Activated CD8-positive, alpha-beta T cell treated with anti-CD3 and anti-CD28 coated beads for 36 hours (primary cell): ENCODE measurements around the gene SLC13A1. TPM values are rescaled to one million over a fixed set of nuclear protein-coding genes. Genes with fewer than 3 reads are reported as not detected.

Source experiments
- ATAC-seq: fragments of 200-7000 bp; cut with Tn5 transposase; one replicate; pipeline ENCODE4 v1.10.0; 2021; ENCODE audit warnings: mild to moderate bottlenecking, moderate library complexity
- CTCF ChIA-PET: fragments of 350-600 bp; sonication (Branson Sonifier 250); formaldehyde crosslinking; loops from one replicate; lab custom pipeline; 2021; ENCODE audit warnings: antibody characterized with exemption; lab: Charles Lee
- POLR2A ChIA-PET: fragments of 350-600 bp; sonication (Branson Sonifier 250); formaldehyde crosslinking; loops from one replicate; lab custom pipeline; 2021; ENCODE audit warnings: antibody characterized with exemption; lab: Charles Lee
- DNase-seq: peaks from one replicate; pipeline ENCODE4 v3.0.0-alpha.2; 2020
- H3K27ac Mint-ChIP-seq: one replicate; pipeline ENCODE4 v1.8.0; 2021; ENCODE audit warnings: mild to moderate bottlenecking, mixed read lengths
- H3K27me3 Mint-ChIP-seq: one replicate; pipeline ENCODE4 v1.8.0; 2021; ENCODE audit warnings: mixed read lengths
- H3K36me3 Mint-ChIP-seq: one replicate; pipeline ENCODE4 v1.8.0; 2021; ENCODE audit warnings: low read depth, mixed read lengths
- H3K4me1 Mint-ChIP-seq: one replicate; pipeline ENCODE4 v1.8.0; 2021; ENCODE audit warnings: low read depth, mixed read lengths
- H3K4me3 Mint-ChIP-seq: one replicate; pipeline ENCODE4 v1.8.0; 2021; ENCODE audit warnings: mild to moderate bottlenecking, moderate library complexity, mixed read lengths
- H3K9me3 Mint-ChIP-seq: one replicate; pipeline ENCODE4 v1.8.0; 2021; ENCODE audit warnings: mixed read lengths
- CTCF ChIP-seq: fragments of 200-600 bp; IDR thresholded peaks from one replicate; pipeline ENCODE4 v1.8.0; 2022; ENCODE audit warnings: antibody characterized with exemption, mild to moderate bottlenecking
- intact Hi-C: fragments of 100-400 bp; cut with micrococcal nuclease; formaldehyde crosslinking; loops from one replicate; pipeline ENCODE4 v1.10.0; 2022
- total RNA-seq, 2 experiments: library from RNA; stranded (reverse); gene quantifications; one replicate each; pipeline ENCODE4 v1.2.3, GENCODE V29; 2021

The SLC13A1 gene
- total RNA-seq, 2 experiments from 2014 or later, result not detected

- no peak overlapping the region for H3K27ac Mint-ChIP-seq
- DNase-seq (no peak), ATAC-seq (no peak)
- intact Hi-C loops, result no loop called here
- no peaks in the 10 kb centered on the region for H3K36me3 Mint-ChIP-seq
- POLR2A ChIA-PET, result no interaction called here
- TF ChIP-seq CTCF, result no peak
- CTCF ChIA-PET, result interaction anchor here (0.7 kb wide), 1 partner anchor 125 kb away, joined by 4 read pairs; no protein-coding TSS in a partner anchor
- no peaks in the 10 kb centered on the region for H3K4me1 Mint-ChIP-seq
- no peaks in the 10 kb centered on the region for H3K9me3 Mint-ChIP-seq
- H3K27me3 Mint-ChIP-seq, result no peaks in the 10 kb centered on the region
- H3K4me3 Mint-ChIP-seq, result no peak overlapping the region
Measured at GRCh38 chr7:123193235-123193634, 6.5 kb downstream of the SLC13A1 start.

GRCh38 chr7:123191132-123191531 lies 8.6 kb downstream of the SLC13A1 start:
- intact Hi-C loops, result no loop called here
- POLR2A ChIA-PET, result no interaction called here
- DNase-seq (no peak), ATAC-seq (no peak)
- CTCF ChIA-PET, result no interaction called here
- no peaks in the 10 kb centered on the region for H3K36me3 Mint-ChIP-seq
- no peaks in the 10 kb centered on the region for H3K4me1 Mint-ChIP-seq
- no peaks in the 10 kb centered on the region for H3K27me3 Mint-ChIP-seq
- no peak for TF ChIP-seq CTCF
- H3K27ac Mint-ChIP-seq, result no peak overlapping the region
- H3K9me3 Mint-ChIP-seq, result peaks cover 2% of the 10 kb centered on the region
- H3K4me3 Mint-ChIP-seq, result no peak overlapping the region

GRCh38 chr7:123190109-123190831 lies 9.5 kb downstream of the SLC13A1 start:
- Mint-ChIP-seq H3K27me3 (no peaks in the 10 kb centered on the region), H3K9me3 (peaks cover 2% of the 10 kb centered on the region), H3K4me3 (no peak overlapping the region), H3K4me1 (no peaks in the 10 kb centered on the region), H3K27ac (no peak overlapping the region), H3K36me3 (no peaks in the 10 kb centered on the region)
- DNase-seq, result peak; percentile 43
- TF ChIP-seq CTCF, result no peak
- ATAC-seq, result peak; percentile 65
- intact Hi-C loops, result no loop called here
- POLR2A ChIA-PET, result no interaction called here
- CTCF ChIA-PET, result no interaction called here

- POLR2A ChIA-PET, result no interaction called here
- Mint-ChIP-seq H3K4me3 (no peak overlapping the region), H3K9me3 (peaks cover 2% of the 10 kb centered on the region), H3K27ac (no peak overlapping the region), H3K27me3 (no peaks in the 10 kb centered on the region), H3K4me1 (no peaks in the 10 kb centered on the region), H3K36me3 (no peaks in the 10 kb centered on the region)
- DNase-seq, result no peak
- ATAC-seq, result no peak
- intact Hi-C loops, result no loop called here
- TF ChIP-seq CTCF, result no peak
- CTCF ChIA-PET, result no interaction called here
Measured at GRCh38 chr7:123185756-123186155, 14.0 kb downstream of the SLC13A1 start.

GRCh38 chr7:123184271-123184670 lies 15.5 kb downstream of the SLC13A1 start:
- Mint-ChIP-seq H3K27me3 (no peaks in the 10 kb centered on the region), H3K27ac (no peak overlapping the region), H3K36me3 (no peaks in the 10 kb centered on the region), H3K4me1 (no peaks in the 10 kb centered on the region), H3K4me3 (no peak overlapping the region), H3K9me3 (peaks cover 2% of the 10 kb centered on the region)
- ATAC-seq (no peak), DNase-seq (no peak)
- no peak for TF ChIP-seq CTCF
- CTCF ChIA-PET, result no interaction called here
- intact Hi-C loops, result no loop called here
- POLR2A ChIA-PET, result no interaction called here
